H1 (cell line): Measurements from ENCODE around the gene PPP4R4. TPM values are rescaled to one million over a fixed set of nuclear protein-coding genes. Genes with fewer than 3 reads are reported as not detected.
A peak's percentile ranks its signal among the peaks of the same experiment; 100 is the strongest.

Experiments used
- CTCF ChIA-PET: fragments of 300-600 bp; sonication (Branson Sonifier 250); formaldehyde crosslinking; loops from one replicate; lab custom pipeline; 2021; ENCODE audit not compliant: partially characterized antibody; lab: Charles Lee
- POLR2A ChIA-PET: fragments of 300-600 bp; sonication (Branson Sonifier 250); formaldehyde crosslinking; loops from one replicate; lab custom pipeline; 2021; ENCODE audit warnings: inconsistent platforms; ENCODE audit not compliant: partially characterized antibody; lab: Charles Lee
- DNase-seq, 2 experiments: peaks; one replicate each; pipeline versions ENCODE4 v3.0.0 to v3.0.0-alpha.2; 2010 to 2022; ENCODE audit warnings: low spot score in 2 of 2, low read depth in 1 of 2, mixed read lengths in 1 of 2
- FAIRE-seq: peaks from 2 replicates; lab custom pipeline; 2011; peaks lifted over from hg19 to GRCh38; lab: Jason Lieb, UNC
- H2AFZ ChIP-seq: 2 replicates; pipeline ENCODE4 v1.8.1; 2012; ENCODE audit warnings: low read length, inconsistent platforms
- H2AK5ac ChIP-seq: 2 replicates; pipeline ENCODE4 v1.6.1; 2013; ENCODE audit warnings: low read depth, low read length
- H2BK120ac ChIP-seq: replicated peaks from 2 replicates; pipeline ENCODE3; 2013; ENCODE audit warnings: low read depth, low read length, inconsistent platforms
- H2BK12ac ChIP-seq: 2 replicates; pipeline ENCODE4 v1.6.1; 2013; ENCODE audit warnings: low read depth, low read length
- H2BK15ac ChIP-seq: 2 replicates; pipeline ENCODE4 v1.6.1; 2013; ENCODE audit warnings: low read length
- H2BK20ac ChIP-seq: 2 replicates; pipeline ENCODE4 v1.6.1; 2013; ENCODE audit warnings: low read length
- H2BK5ac ChIP-seq: 2 replicates; pipeline ENCODE4 v1.6.1; 2013; ENCODE audit warnings: low read depth, low read length
- H3K14ac ChIP-seq: 2 replicates; pipeline ENCODE4 v1.6.1; 2013; ENCODE audit warnings: inconsistent platforms; ENCODE audit not compliant: insufficient read length
- H3K18ac ChIP-seq: 2 replicates; pipeline ENCODE4 v1.6.1; 2013; ENCODE audit warnings: low read length; ENCODE audit errors: extremely low read depth
- H3K23ac ChIP-seq: 2 replicates; pipeline ENCODE4 v1.6.1; 2013; ENCODE audit warnings: inconsistent platforms; ENCODE audit not compliant: insufficient read length
- H3K23me2 ChIP-seq: 2 replicates; pipeline ENCODE4 v1.6.1; 2013; ENCODE audit warnings: low read depth, low read length
- H3K27ac ChIP-seq: 2 replicates; pipeline ENCODE4 v1.6.1; 2011; ENCODE audit warnings: low read depth, low read length, inconsistent platforms
- H3K27me3 ChIP-seq, 4 experiments: replicated peaks in 1 of 4; 1 replicate in 1 of 4; 2 replicates in 3 of 4; pipeline versions ENCODE4 v1.6.1 to v1.8.1; 2011 to 2013; ENCODE audit warnings: low read length in 3 of 4, mild to moderate bottlenecking in 3 of 4, inconsistent platforms in 2 of 4, mixed read lengths in 2 of 4, moderate library complexity in 1 of 4; ENCODE audit not compliant: control insufficient read depth in 3 of 4, insufficient read depth in 3 of 4; ENCODE audit errors: extremely low read depth in 1 of 4
- H3K36me3 ChIP-seq, 4 experiments: 2 replicates each; pipeline versions ENCODE4 v1.6.1 to v1.8.1; 2011 to 2013; ENCODE audit warnings: mild to moderate bottlenecking in 4 of 4, low read length in 3 of 4, moderate library complexity in 2 of 4, control low read depth in 1 of 4, inconsistent platforms in 1 of 4; ENCODE audit not compliant: insufficient read depth in 4 of 4, control insufficient read depth in 2 of 4
- H3K4ac ChIP-seq: replicated peaks from 2 replicates; pipeline ENCODE3; 2013; ENCODE audit warnings: low read length, low read depth, mixed read lengths, inconsistent platforms; ENCODE audit not compliant: insufficient read length
- H3K4me1 ChIP-seq, 4 experiments: replicated peaks in 1 of 4; 1 replicate in 1 of 4; 2 replicates in 3 of 4; pipeline versions ENCODE4 v1.6.1 to v1.8.1; 2011 to 2013; ENCODE audit warnings: low read length in 3 of 4, inconsistent platforms in 2 of 4, mixed read lengths in 1 of 4; ENCODE audit not compliant: insufficient read depth in 4 of 4, control insufficient read depth in 3 of 4
- H3K4me2 ChIP-seq, 2 experiments: 2 replicates each; pipeline versions ENCODE4 v1.6.1 to v1.8.1; 2011 to 2013; ENCODE audit warnings: low read depth in 2 of 2, low read length in 2 of 2, control low read depth in 1 of 2, inconsistent platforms in 1 of 2, mild to moderate bottlenecking in 1 of 2; ENCODE audit not compliant: insufficient read depth in 1 of 2
- H3K4me3 ChIP-seq, 4 experiments: fragments of 200-600, 300-600 bp in 1 of 4; sonication (generic), shearing (Covaris generic), sonication (Bioruptor Twin) in 1 of 4; 2 replicates each; pipeline versions ENCODE4 v1.5.1 to v1.8.1; 2011 to 2016; ENCODE audit warnings: low read length in 4 of 4, low read depth in 3 of 4, control low read depth in 2 of 4, inconsistent platforms in 2 of 4, mild to moderate bottlenecking in 2 of 4, mixed read lengths in 1 of 4, moderate library complexity in 1 of 4; ENCODE audit not compliant: insufficient read depth in 2 of 4; ENCODE audit errors: extremely low read depth in 1 of 4
- H3K56ac ChIP-seq: replicated peaks from 2 replicates; pipeline ENCODE3; 2013; ENCODE audit warnings: low read depth, mild to moderate bottlenecking, mixed read lengths, low read length, inconsistent platforms; ENCODE audit not compliant: insufficient read length
- H3K79me1 ChIP-seq: 2 replicates; pipeline ENCODE4 v1.6.1; 2013; ENCODE audit warnings: low read depth, low read length, control low read depth
- H3K79me2 ChIP-seq, 2 experiments: 2 replicates each; pipeline versions ENCODE4 v1.6.1 to v1.8.1; 2012 to 2013; ENCODE audit warnings: low read length in 2 of 2, mild to moderate bottlenecking in 2 of 2, inconsistent platforms in 1 of 2; ENCODE audit not compliant: insufficient read depth in 2 of 2, control insufficient read depth in 1 of 2
- H3K9ac ChIP-seq, 4 experiments: replicated peaks in 1 of 4; 1 replicate in 1 of 4; 2 replicates in 3 of 4; pipeline versions ENCODE4 v1.6.1 to v1.8.1; 2011 to 2013; ENCODE audit warnings: low read depth in 3 of 4, low read length in 3 of 4, control low read depth in 2 of 4, mild to moderate bottlenecking in 2 of 4, moderate library complexity in 2 of 4, inconsistent platforms in 1 of 4; ENCODE audit errors: extremely low read depth in 1 of 4
- H3K9me3 ChIP-seq, 2 experiments: 2 replicates each; pipeline versions ENCODE4 v1.6.1 to v1.8.1; 2012 to 2013; ENCODE audit warnings: mild to moderate bottlenecking in 2 of 2, moderate library complexity in 2 of 2, control low read depth in 1 of 2, inconsistent platforms in 1 of 2, low read depth in 1 of 2, low read length in 1 of 2, mixed read lengths in 1 of 2; ENCODE audit not compliant: insufficient read depth in 2 of 2
- H4K20me1 ChIP-seq, 2 experiments: replicated peaks in 1 of 2; 2 replicates each; pipeline versions ENCODE3 to v1.8.1; 2011 to 2013; ENCODE audit warnings: inconsistent platforms in 2 of 2, low read length in 2 of 2, mild to moderate bottlenecking in 1 of 2; ENCODE audit not compliant: insufficient read depth in 2 of 2, control insufficient read depth in 1 of 2
- H4K5ac ChIP-seq: 2 replicates; pipeline ENCODE4 v1.6.1; 2013; ENCODE audit warnings: low read length, low read depth, mixed read lengths, inconsistent platforms; ENCODE audit not compliant: insufficient read length
- H4K8ac ChIP-seq: 2 replicates; pipeline ENCODE4 v1.8.0; 2013; ENCODE audit warnings: mild to moderate bottlenecking, moderate library complexity, low read length, inconsistent platforms; ENCODE audit not compliant: insufficient read depth; ENCODE audit errors: extremely low read depth
- H4K91ac ChIP-seq: replicated peaks from 2 replicates; pipeline ENCODE3; 2013; ENCODE audit warnings: low read length, mixed read lengths, inconsistent platforms; ENCODE audit not compliant: insufficient read length
- BCL11A ChIP-seq, 2 experiments: IDR thresholded peaks; one replicate each; pipeline ENCODE4 v1.6.1; 2011; ENCODE audit warnings: low read depth in 2 of 2, low read length in 2 of 2, mild to moderate bottlenecking in 2 of 2
- SAP30 ChIP-seq: fragments of 300-600 bp; sonication (generic); IDR thresholded peaks from 2 replicates; pipeline ENCODE4 v1.7.1; 2012; ENCODE audit warnings: low read length, moderate library complexity, mild to moderate bottlenecking, inconsistent platforms; ENCODE audit not compliant: insufficient read depth, insufficient replicate concordance
- WGBS, 2 experiments: shearing (Covaris generic) in 1 of 2; methylation state at CpG; one replicate each; pipeline versions ENCODE4 v1.1.6 to v1.1.7; 2013 to 2015; ENCODE audit warnings: low lambda C conversion rate in 2 of 2, mixed read lengths in 2 of 2, inconsistent platforms in 1 of 2, low coverage in 1 of 2, missing lambda C conversion rate in 1 of 2; ENCODE audit not compliant: insufficient replicate concordance in 2 of 2, insufficient coverage in 1 of 2, insufficient read length in 1 of 2; ENCODE audit errors: extremely low coverage in 1 of 2, missing lambda C conversion rate in 1 of 2; 5-methylcytosine and 5-hydroxymethylcytosine counted together
- polyA plus RNA-seq, 7 experiments: library from polyadenylated mRNA; depleted of rRNA in 3 of 7; stranded (reverse) in 5 of 7; unstranded in 2 of 7; fragments of >200 nt in 5 of 7; fragments of 200-250 nt in 2 of 7; gene quantifications; 1 replicate in 5 of 7; 2 replicates in 1 of 7; 4 replicates in 1 of 7; pipeline versions ENCODE4 v1.2.1 to v1.2.3, GENCODE V29; 2011 to 2013; ENCODE audit warnings: missing spikeins in 2 of 7, mixed read lengths in 2 of 7
- total RNA-seq: library from RNA; stranded (reverse); fragmentation: NEBNext Ultra II Directional; extraction: Animal tissue kit (Norgen Biotek cat#: 25700); gene quantifications from 2 replicates; pipeline ENCODE4 v1.2.1, GENCODE V29; 2021
- TF ChIP-seq, protein P1 (sequence below): IDR thresholded peaks from 2 replicates; pipeline ENCODE4 v1.6.1; 2012; ENCODE audit warnings: inconsistent platforms

The PPP4R4 gene
- total and polyA plus RNA-seq, 2 of the 8 experiments (the other 6 are each of a cell fraction or from before 2014, with no cell fraction given), result 3.3 to 9.6 TPM

GRCh38 chr14:94139421-94139820, 34.7 kb upstream of the PPP4R4 start:
- H3K9ac ChIP-seq, result no peak overlapping the region
- H2BK120ac ChIP-seq, result no peak overlapping the region
- TF ChIP-seq BCL11A (IDR thresholded peaks at IDR 0.05; ENCODE audit: low read depth in 2 of 2, low read length in 2 of 2) (no peak), SAP30 (no peak)
- TF ChIP-seq, protein P1, sequence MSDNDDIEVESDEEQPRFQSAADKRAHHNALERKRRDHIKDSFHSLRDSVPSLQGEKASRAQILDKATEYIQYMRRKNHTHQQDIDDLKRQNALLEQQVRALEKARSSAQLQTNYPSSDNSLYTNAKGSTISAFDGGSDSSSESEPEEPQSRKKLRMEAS, result no peak
- H3K27me3 ChIP-seq, result no peaks in the 10 kb centered on the region
- H3K23me2 ChIP-seq, result no peaks in the 10 kb centered on the region
- no peak overlapping the region for H4K8ac ChIP-seq
- no peak overlapping the region for H2AFZ ChIP-seq
- ChIA-PET CTCF (interaction anchor here (0.6 to 9.2 kb wide), 17 partner anchors 13 to 348 kb away, joined by 3 to 148 read pairs (median 4); partner anchors contain the start of gene CCDC197), POLR2A (interaction anchor here (0.6 kb wide), 1 partner anchor 557 kb away, joined by 4 read pairs; no protein-coding TSS in a partner anchor)
- WGBS, 2 experiments, result 86% methylated on average over 5 of the region's 5 CpGs; no CpG with 5 or more reads in 1 of the 2 experiments
- no peak overlapping the region for H3K18ac ChIP-seq
- H2BK5ac ChIP-seq, result no peak overlapping the region
- no peaks in the 10 kb centered on the region for H3K79me2 ChIP-seq
- H4K5ac ChIP-seq, result no peak overlapping the region
- no peak overlapping the region for H3K4ac ChIP-seq
- H3K36me3 ChIP-seq, result no peaks in the 10 kb centered on the region; a peak in 1 of 8 replicates
- no peak for DNase-seq
- no peak overlapping the region for H3K27ac ChIP-seq
- no peak overlapping the region for H3K4me3 ChIP-seq
- no peak overlapping the region for H3K14ac ChIP-seq
- H4K20me1 ChIP-seq, result no peaks in the 10 kb centered on the region
- H3K4me2 ChIP-seq, result 0 out of 4 replicates have a peak overlapping the region, but pooled peaks of 1 of the 2 experiments have one; percentile 18
- no peak overlapping the region for H2AK5ac ChIP-seq
- H3K79me1 ChIP-seq, result no peaks in the 10 kb centered on the region
- no peak overlapping the region for H2BK20ac ChIP-seq
- no peak overlapping the region for H2BK15ac ChIP-seq
- H3K9me3 ChIP-seq, result peaks cover 5 to 8% of the 10 kb centered on the region in 2 experiments; a peak in 1 of 4 replicates
- no peak overlapping the region for H3K23ac ChIP-seq
- peaks cover 5 to 17% (median 8%) of the 10 kb centered on the region in 4 experiments; a peak in 6 of 7 replicates for H3K4me1 ChIP-seq
- no peak overlapping the region for H3K56ac ChIP-seq
- no peak overlapping the region for H4K91ac ChIP-seq
- H2BK12ac ChIP-seq, result no peak overlapping the region
- no peak for FAIRE-seq
